PC-9 (cell line): ENCODE results near the gene ATP4B. TPM values are rescaled to one million over a fixed set of nuclear protein-coding genes. Genes with fewer than 3 reads are reported as not detected.

Source experiments
- BruUV-seq: library from RNA; stranded (reverse); fragments of 400-500 nt; replicated peaks from 2 replicates; lab custom pipeline; 2021; lab: Mats Ljungman, UMichigan
- CTCF ChIA-PET: fragments of 300-600 bp; sonication (Branson Sonifier 250); formaldehyde crosslinking; loops from one replicate; lab custom pipeline; 2022; ENCODE audit warnings: antibody characterized with exemption; lab: Charles Lee
- POLR2A ChIA-PET: fragments of 300-600 bp; sonication (Branson Sonifier 250); formaldehyde crosslinking; loops from one replicate; lab custom pipeline; 2022; ENCODE audit warnings: antibody characterized with exemption; ENCODE audit not compliant: unreplicated experiment; lab: Charles Lee
- DNase-seq, 2 experiments: peaks; one replicate each; pipeline versions ENCODE4 v3.0.0 to v3.0.0-alpha.2; 2015 to 2022; ENCODE audit warnings: mixed read lengths in 1 of 2
- H2AFZ ChIP-seq: fragments of 200-600 bp; sonication (generic); 2 replicates; pipeline ENCODE4 v1.8.1; 2017; ENCODE audit warnings: antibody characterized with exemption
- H3F3A ChIP-seq: fragments of 200-600 bp; sonication (generic); 2 replicates; pipeline ENCODE4 v1.8.1; 2017; ENCODE audit warnings: antibody characterized with exemption, mild to moderate bottlenecking, low read depth; ENCODE audit not compliant: insufficient read depth
- H3K27ac ChIP-seq: fragments of 200-600 bp; sonication (generic); 2 replicates; pipeline ENCODE4 v1.6.1; 2016; ENCODE audit warnings: mixed run types
- H3K27me3 ChIP-seq: fragments of 200-600 bp; sonication (generic); 2 replicates; pipeline ENCODE4 v1.6.1; 2016; ENCODE audit warnings: low read depth, mixed run types; ENCODE audit not compliant: insufficient read depth
- H3K36me3 ChIP-seq: fragments of 200-600 bp; sonication (generic); 2 replicates; pipeline ENCODE4 v1.6.1; 2016; ENCODE audit warnings: low read depth, mixed run types
- H3K4me1 ChIP-seq: fragments of 200-600 bp; sonication (generic); replicated peaks from 2 replicates; pipeline ENCODE4 v1.6.1; 2016; ENCODE audit warnings: mixed run types; ENCODE audit not compliant: insufficient read depth
- H3K4me2 ChIP-seq: fragments of 200-600 bp; sonication (generic); 2 replicates; pipeline ENCODE4 v1.6.1; 2017; ENCODE audit warnings: mixed run types
- H3K4me3 ChIP-seq: fragments of 200-600 bp; sonication (generic); 2 replicates; pipeline ENCODE4 v1.6.1; 2016; ENCODE audit warnings: mixed run types
- H3K79me2 ChIP-seq: fragments of 200-600 bp; sonication (generic); 2 replicates; pipeline ENCODE4 v1.6.1; 2017; ENCODE audit warnings: low read depth, mixed run types
- H3K9me2 ChIP-seq: fragments of 200-600 bp; sonication (generic); 2 replicates; pipeline ENCODE4 v1.8.1; 2017; ENCODE audit warnings: mild to moderate bottlenecking; ENCODE audit not compliant: insufficient read depth
- H3K9me3 ChIP-seq: fragments of 200-600 bp; sonication (generic); 2 replicates; pipeline ENCODE4 v1.8.1; 2016; ENCODE audit warnings: low read depth; ENCODE audit not compliant: insufficient read depth
- H4K20me1 ChIP-seq: fragments of 200-600 bp; sonication (generic); 2 replicates; pipeline ENCODE4 v1.8.1; 2017; ENCODE audit not compliant: insufficient read depth
- CTCF ChIP-seq: fragments of 200-600 bp; sonication (generic); conservative IDR thresholded peaks from 2 replicates; pipeline ENCODE4 v1.6.1; 2017; ENCODE audit warnings: mixed run types, antibody characterized with exemption, mild to moderate bottlenecking, moderate library complexity
- EZH2 ChIP-seq: fragments of 200-600 bp; sonication (generic); IDR thresholded peaks from 2 replicates; pipeline ENCODE4 v1.8.0; 2017; ENCODE audit warnings: antibody characterized with exemption, low read depth
- intact Hi-C: fragments of 100-400 bp; cut with micrococcal nuclease; formaldehyde crosslinking; loops from one replicate; pipeline ENCODE4 v1.10.0; 2022; ENCODE audit not compliant: unreplicated experiment
- total RNA-seq: library from RNA; stranded (reverse); gene quantifications from 2 replicates; pipeline ENCODE4 v1.2.3, GENCODE V29; 2021

ATP4B gene
- total RNA-seq, 1 experiment from 2014 or later: not detected

GRCh38 chr13:113670541-113670940 is 12.5 kb upstream of the ATP4B start:
- Histone ChIP-seq H3K27me3 (peaks cover 39% of the 10 kb centered on the region), H3F3A (no peaks in the 10 kb centered on the region), H3K79me2 (no peaks in the 10 kb centered on the region), H3K4me1 (no peaks in the 10 kb centered on the region), H3K9me3 (no peaks in the 10 kb centered on the region), H3K27ac (no peak overlapping the region), H4K20me1 (no peaks in the 10 kb centered on the region), H3K4me2 (no peak overlapping the region), H3K9me2 (no peaks in the 10 kb centered on the region), H3K36me3 (no peaks in the 10 kb centered on the region), H3K4me3 (no peak overlapping the region), H2AFZ (no peak overlapping the region)
- no peak for DNase-seq
- intact Hi-C loops: no loop called here
- no peak for TF ChIP-seq CTCF
- TF ChIP-seq EZH2: no peak
- ChIA-PET POLR2A (no interaction called here), CTCF (no interaction called here)
- BruUV-seq: no TSS peak

- ChIA-PET CTCF (no interaction called here), POLR2A (no interaction called here)
- H3K27me3 ChIP-seq: peaks cover 45% of the 10 kb centered on the region
- no TSS peak for BruUV-seq
- no peaks in the 10 kb centered on the region for H4K20me1 ChIP-seq
- TF ChIP-seq EZH2: no peak
- TF ChIP-seq CTCF: no peak
- no peaks in the 10 kb centered on the region for H3K36me3 ChIP-seq
- H3K79me2 ChIP-seq: no peaks in the 10 kb centered on the region
- no peaks in the 10 kb centered on the region for H3K9me3 ChIP-seq
- H3K27ac ChIP-seq: no peak overlapping the region
- no peak overlapping the region for H3K4me2 ChIP-seq
- no peaks in the 10 kb centered on the region for H3K4me1 ChIP-seq
- no peaks in the 10 kb centered on the region for H3F3A ChIP-seq
- DNase-seq: no peak
- H3K4me3 ChIP-seq: no peak overlapping the region
- no peak overlapping the region for H2AFZ ChIP-seq
- intact Hi-C loops: no loop called here
- H3K9me2 ChIP-seq: no peaks in the 10 kb centered on the region
Measured at GRCh38 chr13:113669755-113670341, 11.8 kb upstream of the ATP4B start.

GRCh38 chr13:113669231-113669754 is 11.3 kb upstream of the ATP4B start:
- no peaks in the 10 kb centered on the region for H3K79me2 ChIP-seq
- no peaks in the 10 kb centered on the region for H4K20me1 ChIP-seq
- CTCF ChIA-PET: no interaction called here
- no peaks in the 10 kb centered on the region for H3K9me2 ChIP-seq
- TF ChIP-seq CTCF: no peak
- no peak for TF ChIP-seq EZH2
- no peak overlapping the region for H3K4me2 ChIP-seq
- intact Hi-C loops: no loop called here
- H3F3A ChIP-seq: no peaks in the 10 kb centered on the region
- H3K36me3 ChIP-seq: no peaks in the 10 kb centered on the region
- H3K4me1 ChIP-seq: no peaks in the 10 kb centered on the region
- POLR2A ChIA-PET: no interaction called here
- DNase-seq: no peak
- H3K9me3 ChIP-seq: no peaks in the 10 kb centered on the region
- H2AFZ ChIP-seq: no peak overlapping the region
- H3K27me3 ChIP-seq: peaks cover 50% of the 10 kb centered on the region
- H3K4me3 ChIP-seq: no peak overlapping the region
- H3K27ac ChIP-seq: no peak overlapping the region
- BruUV-seq: no TSS peak
